Left hindlimb (tissue), 1 donor: ENCODE measurements around the gene N4BP2L2.

Experiments
- DNase-seq: peaks from one replicate; pipeline ENCODE4 v3.0.0-alpha.2; 2018

The N4BP2L2 gene

DNA sequence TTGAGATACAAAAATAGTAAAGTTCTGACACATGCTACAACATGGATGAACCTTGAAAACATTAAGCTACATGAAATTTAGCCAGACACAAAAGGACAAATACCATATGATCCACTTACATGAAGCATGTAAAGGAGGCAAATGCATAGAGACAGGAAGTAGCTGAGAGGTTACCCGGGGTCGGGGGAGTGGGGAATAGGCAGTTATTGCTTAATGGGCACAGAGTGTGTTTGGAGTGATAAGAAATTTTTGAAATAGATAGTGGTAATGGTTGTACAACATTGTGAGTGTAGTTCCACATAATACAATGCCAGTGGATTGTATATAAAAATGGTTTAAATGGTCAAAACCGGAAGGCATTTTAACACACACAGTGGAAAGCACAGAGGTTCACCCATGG lies 115.0 kb downstream of the N4BP2L2 start:
- DNase-seq = no peak

DNA sequence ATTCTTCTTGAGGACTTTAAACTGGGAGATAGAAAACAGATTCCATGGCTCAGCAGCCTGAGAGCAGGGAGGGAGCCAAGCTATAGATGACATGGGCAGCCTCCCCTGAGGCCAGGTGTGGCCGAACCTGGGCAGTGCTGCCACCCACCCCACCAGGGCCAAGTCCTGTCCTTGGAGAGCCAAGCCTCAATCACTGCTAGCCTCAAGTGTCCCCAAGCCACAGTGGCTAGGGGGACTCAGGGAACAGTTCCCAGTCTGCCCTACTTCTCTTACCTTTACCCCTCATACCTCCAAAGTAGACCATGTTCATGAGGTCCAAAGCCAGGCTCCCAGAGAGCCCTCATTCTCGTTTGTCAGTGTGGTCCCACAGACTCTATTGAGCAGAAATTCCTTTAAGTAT lies 118.7 kb downstream of the N4BP2L2 start:
- DNase-seq = no peak

DNA sequence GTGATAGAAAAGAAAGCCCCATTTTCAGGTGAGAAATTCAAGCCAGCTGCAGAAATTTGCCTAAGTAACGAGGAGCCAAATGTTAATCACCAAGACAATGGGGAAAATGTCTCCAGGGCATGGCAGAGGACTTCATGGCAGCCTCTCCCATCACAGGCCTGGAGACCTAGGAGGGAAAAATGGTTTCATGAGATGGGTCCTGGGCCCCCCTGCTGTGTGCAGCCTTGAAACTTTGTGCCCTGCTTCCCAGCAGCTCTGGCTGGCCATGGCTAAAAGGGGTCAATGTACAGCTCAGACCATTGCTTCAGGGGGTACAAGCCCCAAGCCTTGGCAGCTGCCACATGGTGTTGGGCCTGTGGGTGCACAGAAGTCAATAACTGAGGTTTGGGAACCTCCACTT lies 120.6 kb downstream of the N4BP2L2 start:
- no peak for DNase-seq

DNA sequence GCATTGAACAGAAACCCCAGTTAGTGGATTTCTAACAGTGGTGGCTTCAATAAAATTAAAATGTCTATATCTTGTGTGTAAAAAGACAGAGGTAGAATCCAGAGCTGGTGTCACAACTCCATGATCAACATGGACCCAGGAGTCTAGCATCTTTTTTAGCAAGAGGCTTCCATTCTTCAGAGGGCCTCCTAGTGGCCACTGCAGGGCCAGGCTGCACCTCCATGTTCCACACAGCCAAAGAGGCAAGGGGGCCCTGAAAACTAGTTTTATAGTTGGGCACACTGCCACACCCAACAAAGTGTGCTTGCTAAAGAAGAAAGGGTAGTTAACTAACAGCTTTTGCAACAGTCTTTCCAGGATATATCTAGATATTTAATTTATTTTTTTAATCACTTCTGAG lies 123.6 kb downstream of the N4BP2L2 start:
- DNase-seq = no peak

DNA sequence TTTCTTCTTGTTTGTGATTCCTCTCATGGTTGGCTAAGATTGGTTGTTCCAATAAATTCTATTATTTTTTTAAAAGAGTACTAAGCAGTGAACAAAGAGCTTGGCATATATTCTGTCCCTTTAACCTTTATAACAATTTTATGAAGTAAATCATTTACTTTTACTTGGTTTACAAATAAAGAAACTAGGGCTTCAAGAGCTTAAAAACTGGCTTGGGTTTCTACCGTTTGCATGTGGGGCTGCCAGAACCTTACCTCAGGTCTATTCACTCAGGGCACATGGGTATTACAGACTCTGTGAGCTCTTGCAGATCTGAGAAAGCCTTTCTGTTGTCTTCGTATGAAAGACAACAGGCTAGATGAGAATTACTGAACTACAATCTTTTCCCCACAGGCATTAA lies 124.0 kb downstream of the N4BP2L2 start:
- DNase-seq = no peak

DNA sequence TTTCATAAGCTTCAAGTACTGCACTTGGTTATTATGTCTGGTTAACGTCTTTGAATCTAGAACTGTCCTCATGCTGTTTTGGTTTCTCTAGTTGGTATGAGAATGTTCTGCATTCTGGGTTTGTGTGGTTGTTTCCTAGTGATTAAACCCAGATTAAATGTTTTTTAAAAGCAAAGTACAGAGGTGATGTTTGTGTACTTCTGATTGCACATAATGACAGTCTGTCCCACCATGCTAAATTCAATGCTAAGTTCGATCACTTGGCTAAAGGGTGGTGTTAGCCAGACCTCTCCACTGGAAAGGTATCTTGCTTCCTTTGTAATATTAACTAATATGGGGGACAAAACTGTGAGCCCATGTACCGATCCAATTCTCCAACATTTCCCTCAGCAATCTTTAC lies 125.3 kb downstream of the N4BP2L2 start:
- DNase-seq = no peak

DNA sequence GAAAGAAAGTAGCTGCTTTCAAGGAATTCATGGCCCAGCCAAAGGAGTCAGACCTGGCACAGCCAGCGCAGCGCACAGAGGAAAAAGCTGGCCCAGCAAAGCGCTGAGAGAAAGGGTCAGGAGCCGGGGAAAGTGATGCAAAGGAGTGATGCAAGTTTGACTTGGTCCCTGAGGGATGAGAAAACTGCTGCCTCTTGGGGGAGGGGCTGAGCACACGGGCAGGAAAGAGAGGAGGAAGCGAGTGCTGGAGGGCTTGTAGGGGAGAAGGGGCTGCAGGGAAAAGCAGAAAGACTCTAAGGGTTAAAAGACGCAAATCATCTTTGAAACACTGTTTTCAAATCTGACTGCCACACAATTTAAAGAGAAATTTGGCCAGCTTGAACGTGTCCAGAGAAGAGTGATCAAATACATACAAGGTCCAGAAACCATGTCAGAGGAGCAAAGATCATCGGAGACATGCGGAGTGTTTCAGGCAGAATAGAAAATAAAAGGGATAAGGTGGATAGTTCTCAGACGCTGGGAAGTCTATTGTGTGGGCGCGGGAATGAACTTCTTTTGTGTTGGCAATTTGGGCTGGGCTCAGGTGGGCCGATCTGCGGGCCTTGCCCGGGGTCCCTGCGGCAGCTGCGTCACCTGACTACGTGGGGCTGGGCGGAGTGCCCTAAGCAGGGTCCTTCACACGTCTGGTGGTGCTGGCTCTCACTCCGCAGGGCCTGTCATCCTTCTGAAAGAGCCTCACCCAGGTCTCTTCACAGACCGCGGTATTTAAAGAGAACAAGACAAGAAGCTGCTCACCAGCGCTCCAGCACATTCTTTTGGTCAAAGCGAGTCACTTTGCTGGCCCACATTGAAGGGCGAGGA lies 128.8 kb downstream of the N4BP2L2 start:
- DNase-seq = no peak

DNA sequence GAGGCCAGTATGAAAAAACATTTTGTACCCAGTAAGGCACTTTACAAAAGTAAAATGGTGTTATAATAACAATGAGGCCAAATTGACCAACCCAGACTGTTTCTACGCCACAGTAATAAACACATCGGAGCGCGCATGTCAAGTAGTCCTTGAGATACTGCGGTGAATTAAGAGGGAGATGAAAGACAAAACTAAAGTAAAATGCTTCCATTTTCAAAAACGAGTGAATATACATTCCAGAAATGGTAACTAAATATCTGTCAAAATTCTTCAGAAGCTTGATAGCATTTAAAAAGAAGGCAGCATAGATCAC lies 129.6 kb downstream of the N4BP2L2 start:
- no peak for DNase-seq

DNA sequence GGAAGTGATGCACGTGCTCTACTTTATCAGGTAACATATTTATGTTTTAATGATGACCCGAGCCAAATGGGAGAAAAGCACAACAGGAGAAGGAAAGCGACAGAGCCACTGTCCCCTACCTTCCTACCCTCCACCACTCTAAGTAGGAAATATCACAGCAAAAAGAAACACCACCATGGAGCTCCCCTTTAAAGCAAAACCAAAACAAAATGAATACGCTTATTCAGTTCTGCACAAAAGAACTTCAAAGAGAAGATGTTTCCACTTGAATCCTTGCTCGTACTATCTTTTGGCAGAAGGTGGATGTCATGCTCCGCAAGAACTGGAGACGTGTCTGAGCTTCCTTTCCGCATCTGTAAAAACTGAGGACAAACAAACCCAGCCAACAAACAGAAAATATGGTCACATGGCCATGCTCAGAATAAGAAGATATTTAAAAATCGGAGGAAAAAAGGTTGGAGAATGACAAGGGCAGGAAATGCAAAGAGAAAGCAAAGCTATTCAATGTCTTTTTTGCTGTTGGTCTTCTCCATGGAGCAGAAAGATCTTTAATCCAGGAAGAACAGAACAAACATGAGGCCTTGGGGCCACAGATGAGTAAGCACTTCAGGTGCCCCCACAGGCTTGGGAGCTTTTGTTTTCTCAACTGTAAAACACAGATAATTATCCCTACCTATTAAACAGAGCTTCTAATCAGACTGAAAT lies 130.1 kb downstream of the N4BP2L2 start:
- DNase-seq = no peak

DNA sequence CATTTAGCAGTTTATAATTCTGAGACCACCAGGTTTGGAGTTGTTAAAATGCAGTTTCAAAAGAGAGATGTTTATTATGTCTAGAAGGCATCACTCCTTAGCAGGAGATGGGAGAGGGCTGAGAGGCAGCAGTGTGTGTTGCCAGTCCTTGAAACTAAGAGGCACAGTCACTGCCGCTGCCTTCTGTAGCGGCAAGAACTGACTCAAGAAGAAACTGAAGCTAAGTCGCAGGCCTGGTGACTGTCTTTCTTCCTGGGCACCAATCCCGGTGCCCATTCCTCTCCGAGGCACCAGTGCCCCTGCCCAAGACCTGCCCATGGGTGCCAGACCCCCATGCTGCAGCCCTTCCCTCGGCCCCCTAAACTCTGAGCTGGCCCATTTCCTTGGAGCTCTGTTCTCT lies 130.7 kb downstream of the N4BP2L2 start:
- no peak for DNase-seq

DNA sequence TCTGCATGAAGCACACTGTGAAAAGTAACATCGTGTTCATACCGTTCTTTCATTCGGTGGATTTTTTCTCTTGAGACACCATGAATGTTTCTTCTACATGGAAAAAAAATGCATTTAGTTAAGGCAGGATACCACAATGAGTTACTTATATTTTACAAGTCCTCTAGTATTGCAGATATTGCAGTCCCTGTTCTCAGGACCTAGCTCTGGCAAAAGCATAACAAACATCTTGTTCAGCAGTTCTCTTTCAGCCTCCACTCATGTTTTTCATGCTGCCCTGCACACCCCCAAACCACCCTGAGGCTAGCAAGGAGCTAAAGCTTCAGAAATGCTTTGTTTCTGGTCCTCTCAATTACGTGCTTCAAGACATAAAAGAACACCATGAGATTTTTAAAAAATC lies 135.5 kb downstream of the N4BP2L2 start:
- no peak for DNase-seq

DNA sequence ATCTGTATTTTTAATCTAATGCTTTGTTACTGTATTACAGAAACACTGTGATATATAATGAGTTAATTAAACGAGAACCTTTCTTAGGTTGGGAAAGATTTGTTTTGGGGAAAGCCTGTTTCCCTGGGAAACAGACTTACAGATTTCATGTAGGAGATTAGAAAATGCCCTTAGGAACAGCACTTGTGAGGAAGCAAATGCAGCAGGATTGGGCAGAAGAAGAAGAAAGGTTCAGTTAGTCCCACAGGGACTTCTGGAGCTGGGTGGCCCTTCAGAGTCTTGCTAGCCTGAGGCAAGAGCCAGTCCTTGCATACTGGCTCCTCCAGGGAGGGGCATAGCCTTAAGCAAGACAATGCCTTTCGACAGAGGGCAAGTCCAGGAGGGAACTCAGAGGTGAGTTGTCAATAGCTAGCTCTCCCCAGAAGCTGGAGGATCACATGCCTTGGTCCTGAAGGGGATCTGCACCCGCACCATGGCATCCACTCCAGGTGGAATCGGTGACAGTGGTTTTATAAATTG lies 147.4 kb downstream of the N4BP2L2 start:
- DNase-seq = no peak

DNA sequence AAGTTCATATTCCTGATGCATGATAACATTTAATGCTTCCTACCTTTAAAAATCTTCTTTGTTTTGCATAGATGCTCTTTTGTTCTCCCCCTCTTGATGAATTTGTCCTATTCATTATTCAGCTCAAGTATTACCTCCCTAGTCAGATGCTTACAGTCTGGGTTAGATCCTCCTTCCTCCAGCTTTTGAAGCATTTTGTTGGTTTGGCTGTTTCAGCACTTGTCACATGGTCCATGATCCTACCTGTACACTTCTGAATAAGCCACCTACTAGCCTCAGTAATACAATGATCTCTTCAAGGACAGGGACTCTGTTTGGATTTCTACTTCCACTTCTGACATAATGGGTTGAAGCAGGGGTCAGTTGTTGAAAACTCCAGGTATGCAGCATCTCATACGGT lies 148.1 kb downstream of the N4BP2L2 start:
- DNase-seq = no peak

DNA sequence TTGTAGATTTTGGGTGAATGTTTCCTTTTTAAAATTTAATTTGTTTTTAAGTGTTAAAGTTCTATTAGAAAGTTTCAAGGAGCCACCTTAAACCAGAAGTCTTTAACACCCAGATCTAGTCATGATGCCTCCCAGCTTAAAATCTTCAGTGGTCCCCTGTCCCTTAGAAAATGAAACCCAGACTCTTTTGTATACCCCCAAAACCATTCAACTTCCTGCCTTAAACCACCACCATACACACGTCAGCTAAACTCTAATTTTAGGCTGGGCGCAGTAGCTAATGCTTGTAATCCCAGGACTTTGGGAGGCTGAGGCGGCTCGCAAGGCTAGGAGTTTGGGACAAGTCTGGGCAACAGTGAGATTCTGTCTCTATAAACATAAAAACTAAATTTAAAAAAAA lies 148.5 kb downstream of the N4BP2L2 start:
- DNase-seq = no peak

DNA sequence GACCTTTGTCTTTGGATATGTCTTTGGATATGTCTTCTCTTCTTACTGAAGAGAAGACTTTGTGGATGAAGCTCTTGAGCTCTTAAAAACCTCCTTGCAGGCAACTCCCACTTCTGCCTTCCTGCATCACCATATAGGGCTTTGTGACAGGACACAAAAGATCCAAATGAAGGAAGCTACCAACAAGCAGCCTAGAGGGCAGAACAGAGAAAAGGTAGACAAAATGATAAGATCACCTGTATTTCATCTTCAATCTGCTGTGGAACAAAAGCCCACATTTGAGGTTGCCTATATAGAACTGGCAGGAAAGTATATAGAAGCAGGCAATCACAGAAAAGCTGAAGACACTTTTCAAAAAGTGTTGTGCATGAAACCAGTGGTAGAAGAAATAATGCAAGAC lies 153.2 kb downstream of the N4BP2L2 start:
- DNase-seq = no peak

DNA sequence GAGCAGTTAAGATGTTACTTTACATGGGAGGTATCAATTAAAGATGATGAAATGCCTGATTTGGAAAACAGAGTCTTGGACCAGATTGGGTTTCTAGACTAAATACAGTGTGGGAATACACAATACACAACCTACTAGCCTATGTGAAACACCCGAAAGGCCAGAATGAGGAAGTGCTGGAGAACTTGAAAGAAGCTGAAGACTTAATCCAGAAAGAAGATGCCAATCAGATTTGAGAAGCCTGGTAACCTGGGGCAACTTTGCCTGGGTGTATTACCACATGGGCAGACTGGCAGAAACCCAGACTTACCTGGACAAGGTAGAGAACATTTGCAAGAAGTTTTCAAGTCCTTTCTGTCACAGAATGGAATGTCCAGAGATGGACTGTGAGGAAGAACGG lies 153.9 kb downstream of the N4BP2L2 start:
- DNase-seq = no peak

DNA sequence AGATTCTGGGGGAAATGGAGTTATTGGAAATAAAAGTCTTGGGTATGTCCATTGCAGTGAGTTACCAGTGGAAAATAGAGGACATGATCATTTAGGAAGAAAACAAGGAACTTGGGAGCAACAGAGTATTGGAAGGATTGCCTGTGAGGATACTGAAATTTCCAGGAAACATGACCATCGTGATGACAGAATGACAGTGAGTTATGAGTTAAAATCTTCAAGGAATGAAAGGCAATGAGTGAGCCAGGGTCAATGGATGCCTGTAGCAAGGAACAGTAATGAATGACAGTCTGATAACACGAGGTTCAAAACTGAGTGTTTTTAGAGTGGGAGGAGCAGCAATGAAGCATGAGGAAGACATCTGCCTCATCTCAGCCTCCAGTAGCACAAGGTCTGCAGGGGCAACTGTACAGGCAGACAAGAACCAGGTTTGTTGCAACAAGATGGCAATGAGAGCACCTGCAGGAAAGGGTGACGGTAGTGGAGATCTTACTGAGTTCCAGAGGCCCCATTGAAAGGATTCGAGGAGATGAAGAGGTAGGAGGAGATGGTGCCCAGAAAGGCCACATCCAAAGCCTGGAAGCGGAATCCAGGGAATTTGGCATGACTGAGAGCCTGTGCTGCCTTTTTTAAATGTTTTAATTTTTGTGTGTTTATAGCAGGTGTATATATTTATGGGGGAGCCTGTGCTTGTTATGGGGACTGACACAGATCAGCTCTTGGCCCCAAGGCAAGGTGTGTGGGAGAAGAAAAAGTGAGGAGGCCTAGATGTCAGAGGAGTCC lies 154.6 kb downstream of the N4BP2L2 start:
- no peak for DNase-seq
